ENCODE data around the gene GUCA2A. TPM values are rescaled to one million over a fixed set of nuclear protein-coding genes. Genes with fewer than 3 reads are reported as not detected.

Gene GUCA2A
- total RNA-seq, 1 donor, result not detected

DNA sequence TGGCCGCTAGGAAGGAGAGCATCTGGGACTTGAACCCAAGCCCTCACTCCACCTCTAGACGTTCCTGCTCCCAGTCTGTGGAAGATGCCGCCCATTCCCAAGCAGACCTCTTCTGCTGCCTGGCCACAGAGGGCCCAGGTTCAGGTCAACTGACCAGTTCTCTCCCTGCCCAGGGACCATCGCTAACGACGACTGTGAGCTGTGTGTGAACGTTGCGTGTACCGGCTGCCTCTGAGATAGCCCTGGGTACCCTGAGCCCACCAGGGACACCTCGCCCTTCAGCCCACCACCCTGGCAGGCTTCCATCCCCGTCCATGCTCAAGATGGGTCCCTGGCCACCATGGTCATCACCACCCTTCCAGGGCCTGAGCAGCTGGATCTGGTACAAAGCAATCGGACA lies 9.2 kb downstream of the GUCA2A start:
- no peak overlapping the region for H3K4me3 ChIP-seq (ENCODE audit: low read depth, low read length)
- TF ChIP-seq, protein P1, sequence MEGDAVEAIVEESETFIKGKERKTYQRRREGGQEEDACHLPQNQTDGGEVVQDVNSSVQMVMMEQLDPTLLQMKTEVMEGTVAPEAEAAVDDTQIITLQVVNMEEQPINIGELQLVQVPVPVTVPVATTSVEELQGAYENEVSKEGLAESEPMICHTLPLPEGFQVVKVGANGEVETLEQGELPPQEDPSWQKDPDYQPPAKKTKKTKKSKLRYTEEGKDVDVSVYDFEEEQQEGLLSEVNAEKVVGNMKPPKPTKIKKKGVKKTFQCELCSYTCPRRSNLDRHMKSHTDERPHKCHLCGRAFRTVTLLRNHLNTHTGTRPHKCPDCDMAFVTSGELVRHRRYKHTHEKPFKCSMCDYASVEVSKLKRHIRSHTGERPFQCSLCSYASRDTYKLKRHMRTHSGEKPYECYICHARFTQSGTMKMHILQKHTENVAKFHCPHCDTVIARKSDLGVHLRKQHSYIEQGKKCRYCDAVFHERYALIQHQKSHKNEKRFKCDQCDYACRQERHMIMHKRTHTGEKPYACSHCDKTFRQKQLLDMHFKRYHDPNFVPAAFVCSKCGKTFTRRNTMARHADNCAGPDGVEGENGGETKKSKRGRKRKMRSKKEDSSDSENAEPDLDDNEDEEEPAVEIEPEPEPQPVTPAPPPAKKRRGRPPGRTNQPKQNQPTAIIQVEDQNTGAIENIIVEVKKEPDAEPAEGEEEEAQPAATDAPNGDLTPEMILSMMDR (IDR thresholded peaks at IDR 0.05; ENCODE audit: insufficient read depth, low read depth, low read length), result no peak
- no peak for DNase-seq (ENCODE audit: low read depth)

DNA sequence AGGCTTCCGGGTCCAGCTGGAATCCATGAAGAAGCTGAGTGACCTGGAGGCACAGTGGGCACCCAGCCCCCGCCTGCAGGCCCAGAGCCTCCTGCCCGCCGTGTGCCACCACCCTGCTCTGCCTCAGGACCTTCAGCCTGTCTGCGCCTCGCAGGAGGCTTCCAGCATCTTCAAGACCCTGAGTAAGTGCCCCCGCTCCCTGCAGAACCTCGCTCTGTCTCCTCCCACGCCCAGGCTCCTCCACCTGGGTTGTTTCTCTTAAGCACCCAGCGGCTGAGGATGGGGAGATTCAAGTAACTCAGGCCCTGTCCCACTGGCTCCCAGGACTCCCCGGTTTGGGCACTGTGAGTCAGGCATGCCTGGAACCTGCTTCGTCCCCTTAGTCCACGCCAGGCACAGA lies 9.9 kb downstream of the GUCA2A start:
- TF ChIP-seq, protein P1 (IDR thresholded peaks at IDR 0.05; ENCODE audit: insufficient read depth, low read depth, low read length), result no peak
- no peak overlapping the region for H3K4me3 ChIP-seq (ENCODE audit: low read depth, low read length)
- no peak for DNase-seq (ENCODE audit: low read depth)

DNA sequence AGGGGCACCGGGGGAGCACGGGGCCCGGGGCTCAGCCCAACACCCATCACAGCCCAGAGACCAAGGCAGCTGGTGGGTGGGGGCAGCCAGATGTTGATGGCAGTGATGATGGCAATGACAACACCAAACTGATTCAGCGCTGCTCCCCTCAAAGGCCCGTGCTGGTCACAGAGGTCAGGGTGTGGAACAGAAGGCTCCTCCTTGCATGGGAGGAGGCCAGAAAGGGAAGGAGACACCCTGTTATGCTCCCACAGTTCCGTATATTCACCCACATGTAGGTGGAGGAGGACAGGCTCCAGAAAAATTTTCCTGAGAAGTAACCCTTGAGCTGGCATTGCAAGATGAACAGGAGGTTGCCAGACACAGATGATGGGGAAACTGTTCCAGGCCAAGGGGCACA lies 10.9 kb downstream of the GUCA2A start:
- no peak for DNase-seq (ENCODE audit: low read depth)
- H3K4me3 ChIP-seq (ENCODE audit: low read depth, low read length), result no peak overlapping the region
- TF ChIP-seq, protein P1 (IDR thresholded peaks at IDR 0.05; ENCODE audit: insufficient read depth, low read depth, low read length), result no peak

DNA sequence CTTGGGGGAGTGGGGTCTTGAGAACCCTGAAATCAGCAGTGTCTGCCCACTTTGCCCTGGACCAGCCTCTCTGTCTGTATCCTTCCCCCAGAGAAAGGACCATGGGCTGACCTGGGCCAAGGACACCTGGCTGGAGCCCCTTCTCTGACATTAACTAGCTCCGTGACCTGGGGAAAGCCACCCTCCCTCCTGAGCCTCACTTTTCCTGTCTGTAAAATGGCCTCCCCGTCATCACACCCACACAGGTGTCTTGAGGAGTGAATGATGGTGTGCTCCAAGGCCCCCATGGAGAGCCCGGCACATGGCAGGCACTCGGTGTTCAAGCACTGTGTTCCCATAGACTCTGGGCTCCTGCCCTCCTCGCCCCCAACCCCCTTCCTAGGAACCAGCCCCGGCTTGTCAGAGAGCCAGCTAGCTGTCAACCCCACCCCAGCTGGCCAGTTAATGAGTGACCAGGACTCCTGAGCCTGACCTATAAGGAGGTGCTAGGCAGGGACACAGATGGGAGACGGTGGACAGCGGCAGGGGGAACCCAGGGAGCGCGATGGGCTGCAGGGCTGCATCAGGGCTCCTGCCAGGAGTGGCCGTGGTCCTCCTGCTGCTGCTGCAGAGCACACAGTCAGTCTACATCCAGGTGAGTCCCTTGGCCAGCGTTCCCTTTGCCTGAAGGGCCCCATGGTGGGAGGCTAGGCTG lies 11.5 kb downstream of the GUCA2A start, which contains the start of gene GUCA2B:
TSS of gene GUCA2B (plus strand) at position 504 of the 694 bp plus-strand sequence. CDS start at position 545, 41 bp downstream.
- no peak within 1 kb of the TSS for H3K4me3 ChIP-seq (ENCODE audit: low read depth, low read length)
- DNase-seq (ENCODE audit: low read depth), result no peak
- TF ChIP-seq, protein P1 (IDR thresholded peaks at IDR 0.05; ENCODE audit: insufficient read depth, low read depth, low read length), result no peak

DNA sequence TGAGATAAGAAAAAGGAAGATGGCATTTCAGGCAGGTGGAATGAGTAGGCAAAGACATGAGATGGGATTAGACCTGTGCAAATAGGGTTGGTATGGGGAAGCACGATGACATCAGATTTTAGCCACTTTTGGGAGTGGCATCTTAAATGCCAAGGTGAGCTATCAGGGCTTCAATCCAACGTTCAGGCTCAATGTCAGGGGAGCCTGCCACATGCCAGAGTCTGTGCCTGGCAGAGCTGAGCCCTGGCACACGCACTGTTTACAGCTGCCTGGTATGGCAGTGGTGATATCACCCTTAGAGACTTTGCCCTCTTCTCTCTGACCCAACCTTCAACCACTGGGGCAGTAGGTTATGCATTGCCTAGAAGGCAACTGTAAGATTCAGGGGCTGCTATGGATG lies 12.4 kb downstream of the GUCA2A start:
- TF ChIP-seq, protein P1 (IDR thresholded peaks at IDR 0.05; ENCODE audit: insufficient read depth, low read depth, low read length), result no peak

DNA sequence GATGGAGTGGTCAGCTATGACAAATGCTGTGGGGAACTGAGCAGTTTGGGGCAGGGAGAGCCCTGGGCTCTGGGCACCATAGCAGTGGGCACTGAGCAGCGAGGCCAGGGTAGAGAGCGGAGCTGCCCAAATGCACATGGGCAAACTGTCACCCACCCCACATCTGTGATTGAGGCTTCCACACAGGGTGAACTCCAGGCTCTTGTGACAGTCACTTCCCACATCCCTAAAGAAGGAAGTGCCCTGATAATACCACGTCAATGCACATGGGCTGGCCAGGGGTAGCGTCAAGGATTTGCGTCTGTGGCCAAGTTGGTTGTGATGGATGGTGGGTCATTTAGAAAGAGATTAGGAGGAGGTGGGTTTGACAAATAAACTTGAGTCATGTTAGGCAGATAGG lies 13.9 kb downstream of the GUCA2A start:
- no peak for DNase-seq (ENCODE audit: low read depth)
- TF ChIP-seq, protein P1 (IDR thresholded peaks at IDR 0.05; ENCODE audit: insufficient read depth, low read depth, low read length), result no peak
- no peak overlapping the region for H3K4me3 ChIP-seq (ENCODE audit: low read depth, low read length)

More for the DNA sequence above, 12.4 kb downstream of the GUCA2A start:
- DNase-seq (ENCODE audit: low read depth), result no peak
- H3K4me3 ChIP-seq (ENCODE audit: low read depth, low read length), result no peak overlapping the region

DNA sequence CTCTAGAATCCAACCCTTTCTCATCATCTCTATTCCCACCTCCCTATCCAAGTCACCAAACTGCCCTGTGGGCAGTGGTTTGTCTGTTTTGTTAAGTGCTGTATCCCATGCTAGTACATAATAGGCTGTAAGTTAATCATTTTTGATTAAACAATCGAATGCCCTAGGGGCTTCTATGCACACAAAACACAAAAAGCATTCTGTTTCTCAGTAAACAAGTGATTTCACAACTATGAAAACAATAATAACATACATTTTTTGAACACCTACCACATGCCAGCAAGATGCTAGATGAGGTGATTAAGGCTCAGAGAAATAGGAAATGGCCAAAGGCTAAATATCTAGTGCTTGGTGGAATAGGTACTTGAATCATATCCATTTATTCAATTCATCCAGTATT lies 16.4 kb downstream of the GUCA2A start:
- TF ChIP-seq, protein P1 (IDR thresholded peaks at IDR 0.05; ENCODE audit: insufficient read depth, low read depth, low read length), result no peak
- H3K4me3 ChIP-seq (ENCODE audit: low read depth, low read length), result no peak overlapping the region

More for the DNA sequence above, 16.4 kb downstream of the GUCA2A start:
- no peak for DNase-seq (ENCODE audit: low read depth)

All from fibroblast of villous mesenchyme (primary cell).